Measurements from ENCODE around the gene PHF23.

GRCh38 chr17:7207120-7208001 lies 31.9 kb downstream of the PHF23 start:
- TF ChIP-seq EZH2 (IDR thresholded peaks at IDR 0.05; ENCODE audit: low read length, missing control alignments) (no peak), CTCF (conservative IDR thresholded peaks at IDR 0.05 in 1 of 2, IDR thresholded peaks at IDR 0.05 in 1 of 2; ENCODE audit: low read depth in 1 of 2, low read length in 2 of 2) (no peak)
